GM12878 (cell line): Measurements from ENCODE around the gene FAF1. TPM values are rescaled to one million over a fixed set of nuclear protein-coding genes. Genes with fewer than 3 reads are reported as not detected.

Experiments
- ATAC-seq: fragments of 200-7000 bp; cut with Tn5 transposase; 3 replicates; pipeline ENCODE4 v1.9.1; 2020; ENCODE audit warnings: mild to moderate bottlenecking, moderate library complexity
- BruUV-seq: library from RNA; stranded (reverse); fragments of 400-500 nt; replicated peaks from 2 replicates; lab custom pipeline; 2021; lab: Mats Ljungman, UMichigan
- CTCF ChIA-PET: fragments of 300-600 bp; sonication (Branson Sonifier 250); formaldehyde crosslinking; extraction: SDS; loops from one replicate; lab custom pipeline; 2021; ENCODE audit warnings: inconsistent platforms; lab: Yijun Ruan, JAX
- POLR2A ChIA-PET: fragments of 350-600 bp; formaldehyde crosslinking; extraction: SDS; loops from one replicate; lab custom pipeline; 2021; ENCODE audit warnings: inconsistent platforms; lab: Charles Lee
- RAD21 ChIA-PET: fragments of 300-600 bp; sonication (Branson Sonifier 250); formaldehyde crosslinking; loops from one replicate; lab custom pipeline; 2023; ENCODE audit warnings: antibody characterized with exemption; ENCODE audit not compliant: unreplicated experiment; lab: Charles Lee
- SMC1A ChIA-PET: fragments of 300-600 bp; sonication (Branson Sonifier 250); formaldehyde crosslinking; loops from one replicate; lab custom pipeline; 2023; ENCODE audit not compliant: unreplicated experiment, uncharacterized antibody; lab: Charles Lee
- DNase-seq: peaks from one replicate; pipeline ENCODE4 v3.0.0-alpha.2; 2011; ENCODE audit warnings: low read depth, low spot score
- FAIRE-seq: peaks from 3 replicates; lab custom pipeline; 2011; peaks lifted over from hg19 to GRCh38; lab: Jason Lieb, UNC
- H2AFZ ChIP-seq: 2 replicates; pipeline ENCODE4 v1.6.0; 2011; ENCODE audit warnings: low read depth, low read length, control low read depth; ENCODE audit not compliant: control insufficient read depth
- H3K27ac ChIP-seq: 2 replicates; pipeline ENCODE4 v1.5.1; 2011; ENCODE audit warnings: control low read depth; ENCODE audit not compliant: control insufficient read depth, insufficient read depth
- H3K27me3 ChIP-seq, 2 experiments: replicated peaks in 1 of 2; 2 replicates each; pipeline versions ENCODE4 v1.6.0 to v1.6.1; 2011; ENCODE audit warnings: low read length in 1 of 2; ENCODE audit not compliant: control insufficient read depth in 2 of 2, insufficient read depth in 2 of 2
- H3K36me3 ChIP-seq, 2 experiments: 2 replicates each; pipeline ENCODE4 v1.5.1; 2011; ENCODE audit warnings: low read length in 1 of 2; ENCODE audit not compliant: control insufficient read depth in 2 of 2, insufficient read depth in 2 of 2
- H3K4me1 ChIP-seq: 2 replicates; pipeline ENCODE4 v1.6.1; 2011; ENCODE audit warnings: mild to moderate bottlenecking, low read length, moderate library complexity, mixed read lengths; ENCODE audit not compliant: control insufficient read depth, insufficient read depth
- H3K4me2 ChIP-seq: 2 replicates; pipeline ENCODE4 v1.6.0; 2011; ENCODE audit warnings: control low read depth; ENCODE audit not compliant: control insufficient read depth, insufficient read depth
- H3K4me3 ChIP-seq: fragments of 200-600 bp; sonication (generic); 2 replicates; pipeline ENCODE4 v1.5.1; 2016
- H3K79me2 ChIP-seq: 2 replicates; pipeline ENCODE4 v1.6.0; 2011; ENCODE audit warnings: low read length; ENCODE audit not compliant: control insufficient read depth, insufficient read depth
- H3K9ac ChIP-seq: 2 replicates; pipeline ENCODE4 v1.8.0; 2011; ENCODE audit warnings: low read length, control low read depth, mixed read lengths; ENCODE audit not compliant: control insufficient read depth, insufficient read depth
- H3K9me3 ChIP-seq: replicated peaks from 3 replicates; pipeline ENCODE4 v1.5.1; 2011; ENCODE audit warnings: mild to moderate bottlenecking, low read length; ENCODE audit not compliant: control insufficient read depth, insufficient read depth
- H4K20me1 ChIP-seq: 2 replicates; pipeline ENCODE4 v1.6.0; 2011; ENCODE audit not compliant: control insufficient read depth, insufficient read depth
- MTA2 ChIP-seq: fragments of 450-650 bp; IDR thresholded peaks from 2 replicates; pipeline ENCODE4 v1.6.1; 2016; ENCODE audit warnings: low read depth, mild to moderate bottlenecking, moderate library complexity
- SMC3 ChIP-seq: IDR thresholded peaks from 2 replicates; pipeline ENCODE4 v1.6.1; 2011; ENCODE audit warnings: low read length, improper control_type of control experiment, borderline replicate concordance
- ZNF384 ChIP-seq: IDR thresholded peaks from 2 replicates; pipeline ENCODE4 v1.6.1; 2012; ENCODE audit warnings: low read depth, mild to moderate bottlenecking, low read length, improper control_type of control experiment, borderline replicate concordance
- WGBS: methylation state at CpG from one replicate; pipeline ENCODE4 v1.1.6; 2016; ENCODE audit warnings: low lambda C conversion rate; ENCODE audit not compliant: insufficient replicate concordance, insufficient coverage; ENCODE audit errors: missing lambda C conversion rate; 5-methylcytosine and 5-hydroxymethylcytosine counted together
- in situ Hi-C: fragments of 300-500 bp; cut with MboI; formaldehyde crosslinking; loops from 9 replicates; pipeline ENCODE4 v1.14.3; 2018; ENCODE audit warnings: mixed read lengths
- intact Hi-C: fragments of 100-400 bp; cut with micrococcal nuclease; formaldehyde crosslinking; loops from one replicate; pipeline ENCODE4 v1.14.2; 2022; ENCODE audit not compliant: unreplicated experiment
- polyA plus RNA-seq, 11 experiments: library from polyadenylated mRNA; depleted of rRNA in 4 of 11; unstranded in 6 of 11; stranded (reverse) in 5 of 11; fragments of >200 nt; fragmentation: Nextera tagmentation in 4 of 11; fragmentation: Illumina TruSeq in 1 of 11; extraction: Ambion mirVana in 4 of 11; extraction: Trizol in 1 of 11; gene quantifications; 1 replicate in 1 of 11; 2 replicates in 10 of 11; pipeline versions ENCODE4 v1.2.1 to v1.2.3, GENCODE V29; 2011 to 2016; ENCODE audit warnings: inconsistent platforms in 2 of 11, missing spikeins in 2 of 11, low read depth in 1 of 11
- total RNA-seq, 4 experiments: library from RNA; depleted of rRNA in 3 of 4; stranded (reverse); fragments of >200 nt in 3 of 4; fragmentation: Illumina TruSeq in 1 of 4; extraction: Trizol in 1 of 4; gene quantifications; 2 replicates each; pipeline versions ENCODE4 v1.2.1 to v1.2.3, GENCODE V29; 2013 to 2021
- TF ChIP-seq, protein P1 (sequence below): IDR thresholded peaks from 2 replicates; pipeline ENCODE4 v1.6.1; 2011; ENCODE audit warnings: low read depth, mild to moderate bottlenecking, low read length, moderate library complexity, borderline replicate concordance; ENCODE audit errors: extremely low read depth
- TF ChIP-seq, protein P2 (sequence below): fragments of 150-350 bp; IDR thresholded peaks from 2 replicates; pipeline ENCODE4 v1.6.1; 2014; ENCODE audit warnings: mild to moderate bottlenecking, low read depth, low read length
- TF ChIP-seq, protein P3 (sequence below): fragments of 450-650 bp; IDR thresholded peaks from 2 replicates; pipeline ENCODE4 v1.6.1; 2017; ENCODE audit warnings: mild to moderate bottlenecking, low read depth, inconsistent platforms; ENCODE audit not compliant: poor library complexity, severe bottlenecking
- TF ChIP-seq, protein P4 (sequence below): fragments of 450-650 bp; IDR thresholded peaks from 2 replicates; pipeline ENCODE4 v1.6.1; 2016; ENCODE audit warnings: mild to moderate bottlenecking

FAF1 gene
- total and polyA plus RNA-seq, 10 of the 15 experiments (the other 5 are each of a cell fraction or from before 2014, with no cell fraction given): 8.6 to 54.5 (median 23.7) TPM

DNA sequence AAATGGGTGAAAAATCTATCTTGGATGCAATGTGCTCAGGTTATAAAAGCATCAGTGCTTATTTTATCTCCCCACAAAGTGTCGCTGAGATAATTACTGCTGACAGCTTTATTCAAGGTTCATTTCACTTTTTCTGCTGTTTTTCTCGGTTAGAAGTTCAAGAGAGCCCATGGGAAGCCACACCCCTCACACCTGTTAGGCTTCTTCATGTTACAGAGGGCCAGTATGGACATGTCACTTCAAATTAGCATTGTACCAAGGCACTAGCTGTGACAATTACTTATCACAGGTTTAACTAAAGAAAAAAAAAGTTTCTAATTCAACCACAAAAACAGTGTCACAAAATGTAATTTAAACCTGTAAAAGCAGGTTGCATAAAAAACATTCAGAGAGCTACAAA lies 349.5 kb downstream of the FAF1 start:
- WGBS: 51% methylated on average over 2 of the region's 2 CpGs
- Histone ChIP-seq H3K4me2 (no peak overlapping the region), H3K4me1 (peaks cover 5% of the 10 kb centered on the region), H3K27ac (peak overlapping the region; percentile 37; the same call in 1 of the 2 replicates), H3K4me3 (no peak overlapping the region), H3K36me3 (no peaks in the 10 kb centered on the region), H3K9ac (no peak overlapping the region)
- no peak for FAIRE-seq
- intact Hi-C loops (no loop called here), in situ Hi-C loops (no loop called here)
- SMC1A ChIA-PET: interaction anchor here (0.7 to 3.8 kb wide), 11 partner anchors 10 to 894 kb away, joined by 3 to 30 read pairs (median 3); no protein-coding TSS in a partner anchor
- TF ChIP-seq ZNF384 (0 out of 2 replicates have a peak, but pooled peaks have one; percentile 45), SMC3 (no peak), MTA2 (peak; percentile 88)
- TF ChIP-seq, protein P1, sequence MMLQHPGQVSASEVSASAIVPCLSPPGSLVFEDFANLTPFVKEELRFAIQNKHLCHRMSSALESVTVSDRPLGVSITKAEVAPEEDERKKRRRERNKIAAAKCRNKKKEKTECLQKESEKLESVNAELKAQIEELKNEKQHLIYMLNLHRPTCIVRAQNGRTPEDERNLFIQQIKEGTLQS: no peak
- TF ChIP-seq, protein P2, sequence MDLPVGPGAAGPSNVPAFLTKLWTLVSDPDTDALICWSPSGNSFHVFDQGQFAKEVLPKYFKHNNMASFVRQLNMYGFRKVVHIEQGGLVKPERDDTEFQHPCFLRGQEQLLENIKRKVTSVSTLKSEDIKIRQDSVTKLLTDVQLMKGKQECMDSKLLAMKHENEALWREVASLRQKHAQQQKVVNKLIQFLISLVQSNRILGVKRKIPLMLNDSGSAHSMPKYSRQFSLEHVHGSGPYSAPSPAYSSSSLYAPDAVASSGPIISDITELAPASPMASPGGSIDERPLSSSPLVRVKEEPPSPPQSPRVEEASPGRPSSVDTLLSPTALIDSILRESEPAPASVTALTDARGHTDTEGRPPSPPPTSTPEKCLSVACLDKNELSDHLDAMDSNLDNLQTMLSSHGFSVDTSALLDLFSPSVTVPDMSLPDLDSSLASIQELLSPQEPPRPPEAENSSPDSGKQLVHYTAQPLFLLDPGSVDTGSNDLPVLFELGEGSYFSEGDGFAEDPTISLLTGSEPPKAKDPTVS: no peak
- TF ChIP-seq, protein P3, sequence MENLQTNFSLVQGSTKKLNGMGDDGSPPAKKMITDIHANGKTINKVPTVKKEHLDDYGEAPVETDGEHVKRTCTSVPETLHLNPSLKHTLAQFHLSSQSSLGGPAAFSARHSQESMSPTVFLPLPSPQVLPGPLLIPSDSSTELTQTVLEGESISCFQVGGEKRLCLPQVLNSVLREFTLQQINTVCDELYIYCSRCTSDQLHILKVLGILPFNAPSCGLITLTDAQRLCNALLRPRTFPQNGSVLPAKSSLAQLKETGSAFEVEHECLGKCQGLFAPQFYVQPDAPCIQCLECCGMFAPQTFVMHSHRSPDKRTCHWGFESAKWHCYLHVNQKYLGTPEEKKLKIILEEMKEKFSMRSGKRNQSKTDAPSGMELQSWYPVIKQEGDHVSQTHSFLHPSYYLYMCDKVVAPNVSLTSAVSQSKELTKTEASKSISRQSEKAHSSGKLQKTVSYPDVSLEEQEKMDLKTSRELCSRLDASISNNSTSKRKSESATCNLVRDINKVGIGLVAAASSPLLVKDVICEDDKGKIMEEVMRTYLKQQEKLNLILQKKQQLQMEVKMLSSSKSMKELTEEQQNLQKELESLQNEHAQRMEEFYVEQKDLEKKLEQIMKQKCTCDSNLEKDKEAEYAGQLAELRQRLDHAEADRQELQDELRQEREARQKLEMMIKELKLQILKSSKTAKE: peak; percentile 47
- TF ChIP-seq, protein P4, sequence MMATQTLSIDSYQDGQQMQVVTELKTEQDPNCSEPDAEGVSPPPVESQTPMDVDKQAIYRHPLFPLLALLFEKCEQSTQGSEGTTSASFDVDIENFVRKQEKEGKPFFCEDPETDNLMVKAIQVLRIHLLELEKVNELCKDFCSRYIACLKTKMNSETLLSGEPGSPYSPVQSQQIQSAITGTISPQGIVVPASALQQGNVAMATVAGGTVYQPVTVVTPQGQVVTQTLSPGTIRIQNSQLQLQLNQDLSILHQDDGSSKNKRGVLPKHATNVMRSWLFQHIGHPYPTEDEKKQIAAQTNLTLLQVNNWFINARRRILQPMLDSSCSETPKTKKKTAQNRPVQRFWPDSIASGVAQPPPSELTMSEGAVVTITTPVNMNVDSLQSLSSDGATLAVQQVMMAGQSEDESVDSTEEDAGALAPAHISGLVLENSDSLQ: peak; percentile 33
- TF ChIP-seq, all 136 proteins: peak for 4
- BruUV-seq: no TSS peak
- Histone ChIP-seq H3K9me3 (no peaks in the 10 kb centered on the region; the same call in 2 of the 3 replicates), H4K20me1 (no peaks in the 10 kb centered on the region), H2AFZ (no peak overlapping the region), H3K27me3 (no peaks in the 10 kb centered on the region), H3K79me2 (no peaks in the 10 kb centered on the region)
- POLR2A ChIA-PET: no interaction called here
- CTCF ChIA-PET: interaction anchor here (0.7 to 12.0 kb wide), 12 partner anchors 10 to 242 kb away, joined by 3 to 151 read pairs (median 4); no protein-coding TSS in a partner anchor
- DNase-seq: peak; percentile 36
- RAD21 ChIA-PET: interaction anchor here (0.7 to 9.5 kb wide), 11 partner anchors 8 to 243 kb away, joined by 3 to 63 read pairs (median 4); no protein-coding TSS in a partner anchor
- ATAC-seq: peak; percentile 89
